ENCODE measurements around the gene SH3BP5.

The SH3BP5 gene

DNA sequence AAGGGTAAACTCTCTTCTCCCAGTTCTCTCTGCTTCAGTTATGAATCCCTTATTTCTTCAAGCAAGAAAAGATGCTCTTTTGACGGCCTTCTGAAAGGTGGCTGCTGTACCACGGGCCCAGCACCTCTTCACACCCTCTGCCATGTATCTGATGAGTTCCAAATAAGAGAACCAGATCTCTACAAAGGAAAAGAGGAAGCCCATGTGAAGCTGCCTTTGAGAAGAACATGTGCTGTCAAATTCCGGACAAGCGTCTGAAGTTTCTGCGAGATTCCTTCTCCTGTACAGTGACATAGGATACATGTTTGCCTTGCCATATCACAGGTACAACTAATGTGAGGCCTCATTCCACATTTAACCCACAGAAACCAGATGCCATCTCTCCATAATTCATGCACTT is 59.2 kb downstream of the SH3BP5 start:
- no peak for DNase-seq (ENCODE audit: low spot score)

DNA sequence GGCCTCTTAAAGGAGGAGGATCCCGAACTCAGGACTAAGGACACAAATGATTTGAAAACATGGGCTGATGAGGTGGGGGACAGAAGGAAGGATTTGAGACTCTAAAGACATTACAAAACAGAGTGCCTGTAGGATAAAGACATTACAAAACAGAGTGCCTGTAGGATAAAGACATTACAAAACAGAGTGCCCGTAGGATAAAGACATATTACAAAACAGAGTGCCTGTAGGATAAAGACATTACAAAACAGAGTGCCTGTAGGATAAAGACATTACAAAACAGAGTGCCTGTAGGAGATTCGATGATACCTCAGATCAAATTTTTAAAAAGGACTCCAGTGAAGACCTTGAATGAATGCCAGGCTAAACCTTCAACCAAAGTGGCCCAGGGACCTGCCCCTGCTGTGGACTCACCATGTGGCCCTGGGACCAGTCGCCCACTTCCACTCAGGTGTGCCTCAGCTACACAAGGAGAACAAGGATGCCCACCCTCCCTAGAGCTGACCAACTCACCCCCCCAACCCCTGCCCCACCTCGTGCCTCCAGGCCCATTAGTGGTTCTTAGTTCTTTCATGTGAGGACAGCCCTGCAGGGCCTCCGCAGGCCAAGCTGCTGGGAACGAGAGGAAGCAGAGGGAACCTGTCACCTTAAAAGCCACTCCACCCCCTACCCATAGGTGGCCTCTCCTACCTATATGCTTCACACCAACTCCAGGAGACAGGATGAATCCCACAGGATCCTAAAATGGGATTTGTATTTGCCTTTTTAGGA is 59.8 kb downstream of the SH3BP5 start:
- no peak for DNase-seq (ENCODE audit: low spot score)

DNA sequence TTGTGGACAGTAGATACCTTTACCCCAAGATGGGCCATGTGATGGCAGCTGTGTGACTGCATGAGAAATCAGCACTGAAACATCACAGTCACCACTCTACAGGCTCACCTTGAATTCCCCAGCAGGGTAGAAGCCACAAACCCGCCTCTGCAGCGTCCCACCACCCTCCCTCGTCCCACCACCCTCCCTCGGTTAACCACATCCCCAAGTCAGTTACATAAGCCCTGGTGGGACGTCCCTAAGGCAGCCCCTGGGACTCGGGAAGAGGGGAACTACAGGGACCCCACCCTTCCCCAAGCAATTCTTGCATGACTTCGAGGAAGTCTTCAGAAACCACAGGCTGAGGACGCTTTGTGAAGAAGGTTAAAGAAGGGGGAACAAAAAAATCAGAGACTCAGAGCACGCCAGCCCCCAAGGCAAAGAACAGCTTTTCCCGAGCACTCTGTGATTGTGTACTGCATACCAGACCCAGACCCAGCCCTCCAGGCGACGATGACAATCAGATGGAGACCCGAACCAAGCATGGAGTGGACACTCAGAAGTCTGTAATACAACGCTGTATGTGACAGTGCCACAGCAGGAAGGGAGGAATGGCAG is 60.5 kb downstream of the SH3BP5 start:
- DNase-seq (ENCODE audit: low spot score): peak; percentile 90

GRCh38 chr3:15271030-15271429 is 61.4 kb downstream of the SH3BP5 start:
- no peak for DNase-seq (ENCODE audit: low spot score)

GRCh38 chr3:15269091-15269989 is 63.0 kb downstream of the SH3BP5 start:
- peak; percentile 94 for DNase-seq (ENCODE audit: low spot score)

DNA sequence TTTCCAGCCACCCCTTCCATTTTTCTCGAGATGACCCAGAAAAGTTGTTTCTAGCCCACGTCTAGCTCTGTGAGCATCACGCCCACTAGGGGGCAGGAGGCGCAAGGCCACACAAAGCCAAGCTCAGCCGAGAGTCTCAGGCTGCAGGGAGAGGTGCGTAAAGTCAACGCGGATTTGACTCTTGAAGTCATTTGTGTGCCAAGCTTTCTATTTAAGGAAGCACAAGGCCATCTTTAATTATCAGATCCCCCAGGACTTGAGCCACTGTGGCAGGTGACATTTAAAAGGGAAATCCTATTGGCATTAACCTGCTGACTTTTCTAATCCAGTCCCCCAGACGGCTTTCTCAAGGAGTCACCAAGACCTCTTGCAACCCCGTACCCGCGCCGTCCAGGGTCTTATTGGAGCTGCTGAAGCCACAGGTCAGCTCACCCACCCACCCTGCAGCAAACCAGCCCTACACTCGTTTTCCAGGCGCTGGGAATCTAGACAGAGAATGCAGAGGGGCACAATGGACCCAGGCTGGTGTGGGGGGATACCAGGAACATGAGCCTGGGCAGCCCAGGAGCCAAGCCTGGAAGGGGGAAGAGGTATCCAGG is 64.3 kb downstream of the SH3BP5 start:
- DNase-seq (ENCODE audit: low spot score): peak; percentile 87

GRCh38 chr3:15267502-15267901 is 64.9 kb downstream of the SH3BP5 start:
- DNase-seq (ENCODE audit: low spot score): no peak

GRCh38 chr3:15266510-15267376 is 65.6 kb downstream of the SH3BP5 start:
- DNase-seq (ENCODE audit: low spot score): no peak

GRCh38 chr3:15265655-15266509 is 66.5 kb downstream of the SH3BP5 start:
- DNase-seq (ENCODE audit: low spot score): no peak

GRCh38 chr3:15264486-15264885 is 67.9 kb downstream of the SH3BP5 start:
- DNase-seq (ENCODE audit: low spot score): no peak

DNA sequence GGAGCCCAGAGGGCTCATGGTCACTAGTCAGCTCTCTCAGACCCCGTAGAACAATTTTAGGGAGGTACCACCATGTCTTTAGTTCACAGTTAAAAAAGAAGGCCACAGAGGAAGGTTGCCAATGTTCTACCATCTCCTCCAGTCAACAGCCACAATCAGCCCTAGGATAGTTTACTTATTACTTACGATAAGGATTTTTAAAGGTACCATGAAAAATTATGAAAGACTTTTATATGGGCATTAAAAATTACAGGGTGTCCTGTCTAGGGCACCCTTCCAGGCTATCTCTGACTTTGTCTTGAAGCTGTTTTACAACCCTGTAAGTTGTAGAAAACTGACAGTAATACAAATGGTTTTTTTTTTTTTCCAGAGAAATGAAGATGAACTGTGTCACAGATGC is 68.5 kb downstream of the SH3BP5 start:
- no peak for DNase-seq (ENCODE audit: low spot score)

- no peak for DNase-seq (ENCODE audit: low spot score)
Observed at GRCh38 chr3:15263120-15263519, 69.3 kb downstream of the SH3BP5 start.

- no peak for DNase-seq (ENCODE audit: low spot score)
Observed at GRCh38 chr3:15262021-15262420, 70.4 kb downstream of the SH3BP5 start.

GRCh38 chr3:15261274-15261673 is 71.1 kb downstream of the SH3BP5 start:
- DNase-seq (ENCODE audit: low spot score): no peak

DNA sequence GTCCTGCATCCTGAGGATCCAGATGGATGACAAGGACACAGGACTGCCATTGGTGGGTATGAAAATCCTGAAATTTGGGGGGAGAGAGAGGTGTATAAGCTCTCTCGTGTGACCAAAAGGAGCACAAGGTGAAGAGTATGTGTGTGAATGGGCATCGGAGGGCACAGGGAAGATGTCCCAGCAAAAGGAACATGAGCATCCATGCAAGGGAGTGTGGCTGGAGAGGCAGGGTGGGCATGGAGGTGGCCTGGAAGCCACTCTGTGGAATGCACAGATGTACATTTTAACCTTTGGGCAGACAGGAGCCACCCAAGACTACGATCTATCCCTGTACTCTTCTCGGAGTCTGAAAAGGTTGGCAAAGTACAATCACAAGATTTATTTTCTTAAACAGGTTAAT is 71.9 kb downstream of the SH3BP5 start:
- no peak for DNase-seq (ENCODE audit: low spot score)

DNA sequence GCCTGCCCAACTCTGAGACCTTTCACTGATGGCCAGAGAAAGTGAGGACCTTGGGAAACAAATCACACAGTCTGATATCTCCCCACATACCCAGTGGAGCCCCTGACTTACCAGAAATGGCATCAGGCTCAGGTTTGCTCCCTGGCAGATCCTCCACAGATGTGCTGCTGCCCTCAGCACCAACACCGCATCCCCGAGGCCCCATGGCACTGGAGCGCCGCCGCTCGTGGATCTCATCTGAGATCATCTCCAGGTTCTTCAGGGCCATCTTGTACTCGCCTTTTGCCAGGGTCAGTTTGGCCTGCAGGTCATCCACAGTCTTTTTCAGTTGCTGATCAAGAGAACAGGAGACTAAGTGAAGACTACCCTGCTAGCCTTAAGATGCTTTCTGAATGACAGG is 73.7 kb downstream of the SH3BP5 start:
- DNase-seq (ENCODE audit: low spot score): no peak

DNA sequence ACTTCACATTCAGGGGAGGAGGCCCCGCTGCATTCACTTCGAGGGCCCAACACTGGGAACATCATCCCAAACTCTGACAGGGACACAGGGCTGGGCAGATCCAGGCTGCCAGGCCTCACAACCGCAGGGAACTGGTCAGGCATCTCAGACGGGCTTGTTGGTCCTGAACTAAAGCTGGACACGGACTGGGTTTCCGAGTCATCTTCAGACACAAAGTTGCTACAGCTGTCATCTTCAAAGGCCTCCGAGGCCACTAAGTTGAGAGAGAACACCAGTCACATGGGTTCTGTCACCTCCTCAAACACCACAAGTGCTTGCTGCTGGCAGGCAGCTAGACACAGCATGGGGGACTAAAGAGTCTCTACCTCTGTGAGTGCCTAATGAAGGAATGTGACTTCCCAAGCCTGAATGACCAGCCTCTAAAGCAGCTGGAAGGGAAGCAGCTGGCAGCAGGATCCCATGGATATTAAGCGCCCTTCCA is 75.5 kb downstream of the SH3BP5 start:
- DNase-seq (ENCODE audit: low spot score): no peak

GRCh38 chr3:15255215-15255614 is 77.2 kb downstream of the SH3BP5 start:
- DNase-seq (ENCODE audit: low spot score): no peak

- DNase-seq (ENCODE audit: low spot score): no peak
Observed at GRCh38 chr3:15253023-15253697, 79.2 kb downstream of the SH3BP5 start.

DNA sequence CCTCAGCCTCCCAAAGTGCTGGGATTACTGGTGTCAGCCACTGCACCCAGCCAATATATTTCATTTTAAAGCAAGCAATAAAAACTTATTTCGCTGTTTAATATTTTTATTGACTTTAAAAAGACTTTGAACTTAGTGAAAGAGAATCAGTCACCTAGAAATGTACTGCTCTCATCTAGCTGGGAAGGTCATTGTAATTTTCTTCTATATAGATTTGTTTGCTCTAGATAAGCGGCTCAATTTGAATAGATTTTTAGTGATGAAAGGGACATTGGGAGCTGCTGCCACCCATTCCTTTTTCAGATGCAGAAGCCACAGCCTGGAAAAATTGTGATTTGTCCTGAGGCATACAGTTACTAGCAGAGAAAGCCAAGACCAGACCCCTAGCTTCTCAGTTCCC is 86.2 kb downstream of the SH3BP5 start:
- DNase-seq (ENCODE audit: low spot score): no peak
